Neural progenitor cell (in vitro differentiated cells): ENCODE results near the gene RNU1-1. TPM values are rescaled to one million over a fixed set of nuclear protein-coding genes. Genes with fewer than 3 reads are reported as not detected.
A peak's percentile ranks its signal among the peaks of the same experiment; 100 is the strongest.
"Not testable (repeated sequence)": the region's sequence is repeated elsewhere in the genome, so short reads cannot be mapped to it uniquely, and the experiment has no call there.

Source experiments
- DNase-seq: peaks from one replicate; pipeline ENCODE4 v3.0.0-alpha.2; 2016; ENCODE audit warnings: low spot score
- H2AFZ ChIP-seq: fragments of 200-600 bp; sonication (generic); replicated peaks from 2 replicates; pipeline ENCODE4 v1.6.1; 2016; ENCODE audit warnings: antibody characterized with exemption
- H3F3A ChIP-seq: fragments of 200-600 bp; sonication (generic); 2 replicates; pipeline ENCODE4 v1.6.1; 2016; ENCODE audit warnings: antibody characterized with exemption, low read depth
- H3K27ac ChIP-seq: fragments of 200-600 bp; sonication (generic); 2 replicates; pipeline ENCODE4 v1.5.1; 2016; ENCODE audit warnings: mild to moderate bottlenecking
- H3K27me3 ChIP-seq: fragments of 200-600 bp; sonication (generic); 2 replicates; pipeline ENCODE4 v1.6.1; 2016; ENCODE audit warnings: mild to moderate bottlenecking, moderate library complexity
- H3K36me3 ChIP-seq: fragments of 200-600 bp; sonication (generic); 2 replicates; pipeline ENCODE4 v1.5.1; 2016
- H3K4me1 ChIP-seq: fragments of 200-600 bp; sonication (generic); 2 replicates; pipeline ENCODE4 v1.6.1; 2016; ENCODE audit warnings: mixed run types
- H3K4me2 ChIP-seq: fragments of 200-600 bp; sonication (generic); 2 replicates; pipeline ENCODE4 v1.6.1; 2016
- H3K4me3 ChIP-seq: fragments of 200-600 bp; sonication (generic); 2 replicates; pipeline ENCODE4 v1.5.1; 2016
- H3K79me2 ChIP-seq: fragments of 200-600 bp; sonication (generic); 2 replicates; pipeline ENCODE4 v1.6.1; 2016; ENCODE audit warnings: low read depth
- H3K9ac ChIP-seq: fragments of 200-600 bp; sonication (generic); 2 replicates; pipeline ENCODE4 v1.6.1; 2016
- H3K9me3 ChIP-seq: fragments of 200-600 bp; sonication (generic); 2 replicates; pipeline ENCODE4 v1.5.1; 2016; ENCODE audit warnings: low read depth
- H4K20me1 ChIP-seq: fragments of 200-600 bp; sonication (generic); 2 replicates; pipeline ENCODE4 v1.6.1; 2016; ENCODE audit warnings: low read depth
- H3K27ac Mint-ChIP-seq: 3 replicates; pipeline ENCODE4 v1.8.0; 2021; ENCODE audit warnings: mixed read lengths
- H3K27me3 Mint-ChIP-seq: 2 replicates; pipeline ENCODE4 v1.8.0; 2022; ENCODE audit warnings: low read depth, mild to moderate bottlenecking, inconsistent platforms, moderate library complexity, mixed read lengths; ENCODE audit not compliant: insufficient read depth
- H3K36me3 Mint-ChIP-seq: 3 replicates; pipeline ENCODE4 v1.8.0; 2021; ENCODE audit warnings: mixed read lengths
- H3K4me1 Mint-ChIP-seq: 3 replicates; pipeline ENCODE4 v1.8.0; 2021; ENCODE audit warnings: mixed read lengths
- H3K4me3 Mint-ChIP-seq: 3 replicates; pipeline ENCODE4 v1.8.0; 2021; ENCODE audit warnings: mild to moderate bottlenecking, moderate library complexity, mixed read lengths
- H3K9me3 Mint-ChIP-seq: 3 replicates; pipeline ENCODE4 v1.8.0; 2020; ENCODE audit warnings: mixed read lengths
- CTCF ChIP-seq: fragments of 200-600 bp; sonication (generic); IDR thresholded peaks from 2 replicates; pipeline ENCODE4 v1.5.1; 2017; ENCODE audit warnings: antibody characterized with exemption, mild to moderate bottlenecking
- EZH2 ChIP-seq: fragments of 200-600 bp; sonication (generic); IDR thresholded peaks from 2 replicates; pipeline ENCODE4 v1.6.1; 2017; ENCODE audit warnings: antibody characterized with exemption, mild to moderate bottlenecking, moderate library complexity
- EZH2phosphoT487 ChIP-seq: fragments of 200-600 bp; sonication (generic); IDR thresholded peaks from 2 replicates; pipeline ENCODE4 v1.6.1; 2017; ENCODE audit warnings: antibody characterized with exemption
- total RNA-seq: library from RNA; depleted of rRNA; stranded (reverse); fragments of >200 nt; gene quantifications from 2 replicates; pipeline ENCODE4 v1.2.3, GENCODE V29; 2015; ENCODE audit warnings: low replicate concordance

RNU1-1 gene
- total RNA-seq, 1 donor from 2014 or later, result under 0.01 TPM

- no peaks in the 10 kb centered on the region for H4K20me1 ChIP-seq
- peak overlapping the region; percentile 88 for H2AFZ ChIP-seq
- no peaks in the 10 kb centered on the region for H3K79me2 ChIP-seq
- peak; percentile 3 for DNase-seq
- H3K27ac ChIP-seq, result no peak overlapping the region
- Mint-ChIP-seq H3K4me1 (peaks cover 2% of the 10 kb centered on the region), H3K4me3 (peak overlapping the region; percentile 58), H3K9me3 (peaks cover 2% of the 10 kb centered on the region), H3K27ac (no peak overlapping the region), H3K27me3 (peaks cover 22% of the 10 kb centered on the region), H3K36me3 (no peaks in the 10 kb centered on the region)
- no peaks in the 10 kb centered on the region for H3K36me3 ChIP-seq
- no peaks in the 10 kb centered on the region for H3K4me1 ChIP-seq
- peaks cover 10% of the 10 kb centered on the region for H3F3A ChIP-seq
- H3K9ac ChIP-seq, result no peak overlapping the region
- peak overlapping the region; percentile 49 for H3K4me3 ChIP-seq
- TF ChIP-seq EZH2 (no peak), CTCF (no peak), EZH2phosphoT487 (peak; percentile 33)
- H3K4me2 ChIP-seq, result peak overlapping the region; percentile 72
- no peaks in the 10 kb centered on the region for H3K9me3 ChIP-seq
- peaks cover 43% of the 10 kb centered on the region for H3K27me3 ChIP-seq
Measured at GRCh38 chr1:16521288-16521583, 7.2 kb upstream of the RNU1-1 start.

- H3K4me1 Mint-ChIP-seq, H3K9me3 Mint-ChIP-seq, H3K4me1 ChIP-seq, H4K20me1 ChIP-seq, H3K36me3 Mint-ChIP-seq, H3K9me3 ChIP-seq, H3K79me2 ChIP-seq, H3K27ac ChIP-seq, H3K36me3 ChIP-seq, H3K9ac ChIP-seq: not testable (repeated sequence)
- Histone ChIP-seq H3K27me3 (peaks cover 43% of the 10 kb centered on the region), H3K4me2 (peak overlapping the region; percentile 72), H2AFZ (peak overlapping the region; percentile 88), H3F3A (peaks cover 10% of the 10 kb centered on the region), H3K4me3 (peak overlapping the region; percentile 49)
- peak; percentile 74 for DNase-seq
- H3K27me3 Mint-ChIP-seq, result peaks cover 22% of the 10 kb centered on the region
- peak overlapping the region; percentile 77 for H3K27ac Mint-ChIP-seq
- TF ChIP-seq EZH2, result peak; percentile 68
- peak; percentile 10 for TF ChIP-seq CTCF
- peak overlapping the region; percentile 58 for H3K4me3 Mint-ChIP-seq
Measured at GRCh38 chr1:16520435-16521287, 6.6 kb upstream of the RNU1-1 start.

- not testable (repeated sequence) for H3K4me1 ChIP-seq, H3K9me3 Mint-ChIP-seq, H3K9me3 ChIP-seq, H3K4me2 ChIP-seq, H3K36me3 Mint-ChIP-seq, H4K20me1 ChIP-seq, H2AFZ ChIP-seq, H3K4me1 Mint-ChIP-seq, H3K79me2 ChIP-seq, H3K9ac ChIP-seq, H3K36me3 ChIP-seq, DNase-seq, H3K27ac Mint-ChIP-seq, H3K27ac ChIP-seq, H3K4me3 ChIP-seq
- Histone ChIP-seq H3F3A (peaks cover 14% of the 10 kb centered on the region), H3K27me3 (peaks cover 43% of the 10 kb centered on the region)
- H3K4me3 Mint-ChIP-seq, result peak overlapping the region; percentile 9
- peaks cover 22% of the 10 kb centered on the region for H3K27me3 Mint-ChIP-seq
Measured at GRCh38 chr1:16519255-16519951, 5.3 kb upstream of the RNU1-1 start.

- not testable (repeated sequence) for DNase-seq, H3K79me2 ChIP-seq, H3K4me1 Mint-ChIP-seq, H3K27ac Mint-ChIP-seq, H3K9ac ChIP-seq, H3K4me3 ChIP-seq, H4K20me1 ChIP-seq, H3K4me2 ChIP-seq, H3K27ac ChIP-seq, H3K9me3 ChIP-seq, H3K4me3 Mint-ChIP-seq, H3K36me3 Mint-ChIP-seq, H3K4me1 ChIP-seq, H3K36me3 ChIP-seq, H3K9me3 Mint-ChIP-seq, H2AFZ ChIP-seq
- H3K27me3 ChIP-seq, result peaks cover 43% of the 10 kb centered on the region
- H3F3A ChIP-seq, result peaks cover 14% of the 10 kb centered on the region
- H3K27me3 Mint-ChIP-seq, result peaks cover 22% of the 10 kb centered on the region
Measured at GRCh38 chr1:16518913-16519254, 4.8 kb upstream of the RNU1-1 start.

GRCh38 chr1:16516694-16517410 lies 2.8 kb upstream of the RNU1-1 start:
- H4K20me1 ChIP-seq, H3K4me3 Mint-ChIP-seq, DNase-seq, H3K4me2 ChIP-seq, H3K27ac Mint-ChIP-seq, H3K9me3 Mint-ChIP-seq, H3K4me1 Mint-ChIP-seq, H3K36me3 Mint-ChIP-seq, H3K27ac ChIP-seq, H3K9me3 ChIP-seq, H3K4me3 ChIP-seq, H2AFZ ChIP-seq, H3K36me3 ChIP-seq, H3K9ac ChIP-seq, H3K79me2 ChIP-seq, H3K4me1 ChIP-seq: not testable (repeated sequence)
- H3K27me3 Mint-ChIP-seq, result peaks cover 22% of the 10 kb centered on the region
- Histone ChIP-seq H3F3A (peaks cover 28% of the 10 kb centered on the region), H3K27me3 (peaks cover 28% of the 10 kb centered on the region)

GRCh38 chr1:16513412-16514106 lies 526 bp downstream of the RNU1-1 start:
- peak overlapping the region; percentile 47 for H3K4me3 ChIP-seq
- not testable (repeated sequence) for H3K36me3 ChIP-seq, H3K27me3 Mint-ChIP-seq, H3K4me1 ChIP-seq, H3K4me1 Mint-ChIP-seq, H3K27ac Mint-ChIP-seq, H3K9me3 ChIP-seq, H3K9me3 Mint-ChIP-seq, H3K9ac ChIP-seq, H4K20me1 ChIP-seq, H2AFZ ChIP-seq, H3K4me3 Mint-ChIP-seq, H3K27me3 ChIP-seq, H3K79me2 ChIP-seq, H3K36me3 Mint-ChIP-seq
- DNase-seq, result peak; percentile 72
- peaks cover 18% of the 10 kb centered on the region for H3F3A ChIP-seq
- peak overlapping the region; percentile 69 for H3K27ac ChIP-seq
- H3K4me2 ChIP-seq, result peak overlapping the region; percentile 81
